Pancreas (tissue), 10 donors: Measurements from ENCODE around the gene GLS. TPM values are rescaled to one million over a fixed set of nuclear protein-coding genes. Genes with fewer than 3 reads are reported as not detected.
A peak's percentile ranks its signal among the peaks of the same experiment; 100 is the strongest.
"Not testable (repeated sequence)": the region's sequence is repeated elsewhere in the genome, so short reads cannot be mapped to it uniquely, and the experiment has no call there.

Experiments used
- ATAC-seq, 4 donors: fragments of 200-7000 bp; cut with Tn5 transposase; one replicate each; pipeline versions ENCODE4 v1.8.0 to v1.9.1; 2020; ENCODE audit warnings: mild to moderate bottlenecking in 4 of 4, moderate library complexity in 4 of 4
- DNase-seq, 6 donors: peaks; one replicate each; pipeline ENCODE4 v3.0.0-alpha.2; 2020
- FAIRE-seq: peaks from 2 replicates; lab custom pipeline; 2012; peaks lifted over from hg19 to GRCh38; lab: Jason Lieb, UNC
- H3K27ac ChIP-seq, 4 donors: fragments of 200-600 bp; sonication (generic); 1 replicate in 3 of 4; 2 replicates in 1 of 4; pipeline versions ENCODE4 v1.5.0 to v1.8.0; 2020
- H3K27me3 ChIP-seq, 4 donors: fragments of 200-600 bp; one replicate each; pipeline ENCODE4 v1.8.0; 2021
- H3K36me3 ChIP-seq, 3 donors: fragments of 200-600 bp; sonication (generic) in 1 of 3; one replicate each; pipeline versions ENCODE4 v1.5.0 to v1.8.0; 2020 to 2021
- H3K4me1 ChIP-seq, 3 donors: fragments of 200-600 bp; one replicate each; pipeline ENCODE4 v1.8.0; 2021
- H3K4me3 ChIP-seq, 4 donors: fragments of 200-600 bp; sonication (generic) in 2 of 4; one replicate each; pipeline versions ENCODE4 v1.5.0 to v1.8.0; 2020 to 2021
- H3K9me3 ChIP-seq, 4 donors: fragments of 200-600 bp; one replicate each; pipeline ENCODE4 v1.8.0; 2021
- CTCF ChIP-seq, 4 donors: fragments of 200-600 bp; sonication (generic) in 3 of 4; IDR thresholded peaks; one replicate each; pipeline versions ENCODE4 v1.5.0 to v1.8.0; 2021; ENCODE audit warnings: antibody characterized with exemption in 4 of 4
- WGBS, 2 donors: extraction: QIAGEN DNeasy Blood & Tissue Kit; methylation state at CpG; one replicate each; pipeline ENCODE4 v1.1.7; 2013; 5-methylcytosine and 5-hydroxymethylcytosine counted together
- intact Hi-C, 3 donors: fragments of 100-400 bp; cut with DNase I; formaldehyde crosslinking; loops; one replicate each; pipeline versions ENCODE4 v1.11.1 to v1.14.2; 2022
- polyA plus RNA-seq, 2 donors: library from polyadenylated mRNA; stranded (reverse); fragments of 200-250 nt; gene quantifications; one replicate each; pipeline ENCODE4 v1.2.3, GENCODE V29; 2013
- total RNA-seq, 6 donors: library from RNA; stranded (reverse); fragmentation: NEBNext Ultra II Directional in 4 of 6; extraction: Animal tissue kit (Norgen Biotek cat#: 25700) in 4 of 6; gene quantifications; one replicate each; pipeline versions ENCODE4 v1.2.1 to v1.2.4, GENCODE V29; 2021 to 2023
- donor health status: healthy with polysubstance abuse.
- donor health status: DM: no; HTN: no; CAD: no; lungs with moderate emphysema.
- donor health status: DM: no; HTN: no; CAD: no.
- donor health status: control.
- donor health status: control.
- donor health status: Bipolar disorder and iron deficiency.
- donor health status: DM: yes; HTN: yes; CAD: no.
- donor health status: DM: no; HTN: no; CAD: no.
- donor health status: DM: no; HTN: no; CAD: no.
- donor health status: DM: yes; HTN: yes; CAD: no.

The GLS gene
- total and polyA plus RNA-seq, 8 donors = 20.5 to 84.4 (median 51.6) TPM

GRCh38 chr2:190863946-190864345 is 16.7 kb upstream of the GLS start:
- WGBS, 2 donors = 16 to 21% methylated on average over 3 of the region's 3 CpGs
- DNase-seq (peak in 1 of 6 donors; percentile 13), ATAC-seq (peak; percentile 43 to 85 (median 72)), FAIRE-seq (no peak)
- H3K9me3 ChIP-seq = no peaks in the 10 kb centered on the region
- no peaks in the 10 kb centered on the region for H3K36me3 ChIP-seq
- TF ChIP-seq CTCF (IDR thresholded peaks at IDR 0.05) = no peak
- H3K4me1 ChIP-seq = peaks cover 0 to 8% (median 7%) of the 10 kb centered on the region in 3 donors
- H3K27me3 ChIP-seq = no peaks in the 10 kb centered on the region
- no peak overlapping the region for H3K4me3 ChIP-seq
- no peak overlapping the region for H3K27ac ChIP-seq
- intact Hi-C loops = no loop called here

GRCh38 chr2:190864375-190864774 is 16.2 kb upstream of the GLS start:
- ATAC-seq (no peak), DNase-seq (no peak), FAIRE-seq (no peak)
- Histone ChIP-seq H3K4me3 (no peak overlapping the region), H3K27ac (no peak overlapping the region), H3K9me3 (no peaks in the 10 kb centered on the region), H3K27me3 (no peaks in the 10 kb centered on the region), H3K36me3 (no peaks in the 10 kb centered on the region), H3K4me1 (peaks cover 0 to 8% (median 7%) of the 10 kb centered on the region in 3 donors)
- no peak for TF ChIP-seq CTCF (IDR thresholded peaks at IDR 0.05)
- intact Hi-C loops = no loop called here

GRCh38 chr2:190867212-190867611 is 13.4 kb upstream of the GLS start:
- Histone ChIP-seq H3K36me3 (no peaks in the 10 kb centered on the region), H3K9me3 (no peaks in the 10 kb centered on the region), H3K4me1 (peaks cover 0 to 8% (median 4%) of the 10 kb centered on the region in 3 donors), H3K27ac (peak overlapping the region in 1 of 4 donors; percentile 0), H3K27me3 (no peaks in the 10 kb centered on the region), H3K4me3 (no peak overlapping the region)
- 37 to 47% methylated on average over 2 of the region's 2 CpGs for WGBS, 2 donors
- ATAC-seq (peak in 3 of 4 donors; percentile 51 to 94 (median 53)), FAIRE-seq (no peak), DNase-seq (no peak)
- TF ChIP-seq CTCF (IDR thresholded peaks at IDR 0.05) = no peak
- intact Hi-C loops = no loop called here

GRCh38 chr2:190867832-190868231 is 12.8 kb upstream of the GLS start:
- Histone ChIP-seq H3K4me1 (peaks cover 0 to 8% (median 4%) of the 10 kb centered on the region in 3 donors), H3K27ac (peak overlapping the region in 1 of 4 donors; percentile 0), H3K27me3 (no peaks in the 10 kb centered on the region), H3K4me3 (no peak overlapping the region), H3K9me3 (no peaks in the 10 kb centered on the region), H3K36me3 (no peaks in the 10 kb centered on the region)
- 96 to 99% methylated on average over 4 of the region's 4 CpGs for WGBS, 2 donors
- no peak for TF ChIP-seq CTCF (IDR thresholded peaks at IDR 0.05)
- DNase-seq (no peak), FAIRE-seq (no peak), ATAC-seq (no peak)
- intact Hi-C loops = no loop called here

GRCh38 chr2:190869721-190870120 is 10.9 kb upstream of the GLS start:
- no peak for FAIRE-seq
- no peaks in the 10 kb centered on the region for H3K27me3 ChIP-seq

GRCh38 chr2:190873451-190873850 is 7.2 kb upstream of the GLS start:
- DNase-seq, H3K4me3 ChIP-seq, H3K27ac ChIP-seq, H3K27me3 ChIP-seq, H3K9me3 ChIP-seq, FAIRE-seq, intact Hi-C loops, ATAC-seq, H3K36me3 ChIP-seq: not testable (repeated sequence)
- WGBS, 2 donors = 96% methylated on average over 7 of the region's 7 CpGs
- H3K4me1 ChIP-seq = peaks cover 0 to 10% (median 4%) of the 10 kb centered on the region in 3 donors

More at GRCh38 chr2:190869721-190870120, 10.9 kb upstream of the GLS start:
- no peak overlapping the region for H3K4me3 ChIP-seq
- no peak for DNase-seq
- TF ChIP-seq CTCF (IDR thresholded peaks at IDR 0.05) = no peak
- no peaks in the 10 kb centered on the region for H3K36me3 ChIP-seq
- no peaks in the 10 kb centered on the region for H3K9me3 ChIP-seq
- WGBS, 2 donors = 93 to 97% methylated on average over 5 of the region's 5 CpGs
- ATAC-seq = no peak
- peaks cover 0 to 5% (median 0%) of the 10 kb centered on the region in 3 donors for H3K4me1 ChIP-seq
- H3K27ac ChIP-seq = no peak overlapping the region
- intact Hi-C loops = no loop called here
